ENCODE results near the gene MYOZ3. TPM values are rescaled to one million over a fixed set of nuclear protein-coding genes. Genes with fewer than 3 reads are reported as not detected.
A peak's percentile ranks its signal among the peaks of the same experiment; 100 is the strongest.

The MYOZ3 gene
- total and polyA plus RNA-seq, 5 donors from 2014 or later = 0.08 to 0.10 TPM; not detected in 3

DNA sequence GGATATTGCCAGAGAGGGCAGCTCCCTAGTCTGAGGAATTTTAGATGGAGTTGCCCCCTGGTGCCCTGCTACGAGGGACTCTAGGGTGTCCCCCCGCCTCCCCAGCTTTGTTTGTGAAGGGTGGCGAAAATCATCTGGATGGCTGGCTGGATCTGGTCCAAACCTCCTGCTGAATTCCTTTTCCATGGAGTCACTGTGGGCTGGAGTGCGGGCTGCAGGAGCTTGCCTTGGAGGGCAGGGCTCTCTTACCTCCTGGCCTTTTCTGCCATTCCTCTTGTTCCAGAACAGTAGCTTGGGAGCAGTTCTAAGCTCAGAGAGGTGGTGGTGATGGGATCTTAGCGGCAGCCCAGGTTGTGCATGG lies 18.5 kb upstream of the MYOZ3 start:
- H3K9me3 Mint-ChIP-seq = peaks cover 0 to 1% (median 0%) of the 10 kb centered on the region in 7 donors
- Histone ChIP-seq H3K4me1 (ENCODE audit: control insufficient read depth, insufficient read depth, low read length, poor library complexity, severe bottlenecking) (no peaks in the 10 kb centered on the region), H3K36me3 (ENCODE audit: control insufficient read depth, insufficient read depth, low read length) (no peaks in the 10 kb centered on the region), H3K9me3 (ENCODE audit: control insufficient read depth in 2 of 2, low read length in 2 of 2) (no peaks in the 10 kb centered on the region), H3K27me3 (ENCODE audit: control insufficient read depth, insufficient read depth, low read length) (no peaks in the 10 kb centered on the region), H3K27ac (ENCODE audit: insufficient read depth, low read length, poor library complexity, severe bottlenecking) (no peak overlapping the region), H3K4me3 (ENCODE audit: low read depth, low read length) (no peak overlapping the region)
- no peaks in the 10 kb centered on the region for H3K36me3 Mint-ChIP-seq
- H3K27me3 Mint-ChIP-seq = peaks cover 13% of the 10 kb centered on the region
- no peaks in the 10 kb centered on the region for H3K4me1 Mint-ChIP-seq
- no peak overlapping the region for H3K4me3 Mint-ChIP-seq
- DNase-seq (no peak), ATAC-seq (ENCODE audit: low read depth in 2 of 2) (no peak)
- no peak overlapping the region for H3K27ac Mint-ChIP-seq

DNA sequence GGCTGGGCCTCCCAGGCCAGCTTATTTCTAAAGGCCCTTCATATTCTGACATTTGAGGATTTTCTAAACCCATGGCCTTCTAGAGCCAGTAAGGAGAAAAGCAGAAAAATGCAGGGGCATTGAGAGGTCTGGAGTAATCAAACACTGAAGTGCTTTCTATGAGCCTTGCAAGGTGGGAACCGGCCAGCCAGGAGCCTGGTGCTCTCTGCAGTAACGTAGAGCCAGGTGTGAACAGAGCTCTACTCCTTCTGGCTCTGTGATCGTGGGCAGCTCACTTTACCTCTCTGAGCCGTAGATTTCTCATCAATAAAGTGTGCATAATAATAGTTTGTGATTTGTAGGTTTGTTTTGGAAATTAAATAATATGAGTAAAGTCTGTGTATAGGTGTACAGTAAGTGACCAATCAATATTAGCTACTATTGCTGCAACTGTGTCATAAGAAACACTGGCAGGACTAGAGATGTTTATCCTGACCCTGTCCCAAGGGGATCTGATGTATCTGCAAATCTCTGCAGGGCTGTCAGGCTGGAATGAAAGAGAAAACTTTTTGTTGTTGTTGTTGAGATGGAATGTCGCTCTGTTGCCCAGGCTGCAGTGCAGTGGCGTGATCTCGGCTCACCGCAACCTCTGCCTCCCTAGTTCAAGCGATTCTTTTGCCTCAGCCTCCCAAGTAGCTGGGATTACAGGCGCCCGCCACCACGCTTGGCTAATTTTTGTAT lies 17.9 kb upstream of the MYOZ3 start:
- no peaks in the 10 kb centered on the region for H3K4me1 ChIP-seq (ENCODE audit: control insufficient read depth, insufficient read depth, low read length, poor library complexity, severe bottlenecking)
- H3K9me3 ChIP-seq (ENCODE audit: control insufficient read depth in 2 of 2, low read length in 2 of 2) = no peaks in the 10 kb centered on the region
- no peaks in the 10 kb centered on the region for H3K36me3 Mint-ChIP-seq
- peaks cover 0 to 2% (median 0%) of the 10 kb centered on the region in 7 donors for H3K9me3 Mint-ChIP-seq
- no peaks in the 10 kb centered on the region for H3K36me3 ChIP-seq (ENCODE audit: control insufficient read depth, insufficient read depth, low read length)
- ATAC-seq (ENCODE audit: low read depth in 2 of 2) (no peak), DNase-seq (no peak)
- H3K4me3 Mint-ChIP-seq = no peak overlapping the region
- no peaks in the 10 kb centered on the region for H3K27me3 ChIP-seq (ENCODE audit: control insufficient read depth, insufficient read depth, low read length)
- H3K27ac ChIP-seq (ENCODE audit: insufficient read depth, low read length, poor library complexity, severe bottlenecking) = no peak overlapping the region
- H3K27me3 Mint-ChIP-seq = peaks cover 13% of the 10 kb centered on the region
- H3K27ac Mint-ChIP-seq = no peak overlapping the region
- H3K4me1 Mint-ChIP-seq = no peaks in the 10 kb centered on the region
- no peak overlapping the region for H3K4me3 ChIP-seq (ENCODE audit: low read depth, low read length)

GRCh38 chr5:150644058-150644457 lies 17.0 kb upstream of the MYOZ3 start:
- H3K4me1 ChIP-seq (ENCODE audit: control insufficient read depth, insufficient read depth, low read length, poor library complexity, severe bottlenecking) = no peaks in the 10 kb centered on the region
- H3K36me3 Mint-ChIP-seq = no peaks in the 10 kb centered on the region
- H3K27me3 ChIP-seq (ENCODE audit: control insufficient read depth, insufficient read depth, low read length) = no peaks in the 10 kb centered on the region
- peaks cover 0 to 2% (median 0%) of the 10 kb centered on the region in 7 donors for H3K9me3 Mint-ChIP-seq
- no peaks in the 10 kb centered on the region for H3K9me3 ChIP-seq (ENCODE audit: control insufficient read depth in 2 of 2, low read length in 2 of 2)
- no peak overlapping the region for H3K27ac Mint-ChIP-seq
- ATAC-seq (ENCODE audit: low read depth in 2 of 2) = no peak
- no peak overlapping the region for H3K4me3 Mint-ChIP-seq
- no peak overlapping the region for H3K4me3 ChIP-seq (ENCODE audit: low read depth, low read length)
- H3K36me3 ChIP-seq (ENCODE audit: control insufficient read depth, insufficient read depth, low read length) = no peaks in the 10 kb centered on the region
- no peak overlapping the region for H3K27ac ChIP-seq (ENCODE audit: insufficient read depth, low read length, poor library complexity, severe bottlenecking)
- no peaks in the 10 kb centered on the region for H3K4me1 Mint-ChIP-seq
- DNase-seq = no peak
- peaks cover 13% of the 10 kb centered on the region for H3K27me3 Mint-ChIP-seq

GRCh38 chr5:150644514-150644913 lies 16.5 kb upstream of the MYOZ3 start:
- DNase-seq (no peak), ATAC-seq (ENCODE audit: low read depth in 2 of 2) (no peak)
- H3K9me3 ChIP-seq (ENCODE audit: control insufficient read depth in 2 of 2, low read length in 2 of 2) = no peaks in the 10 kb centered on the region
- no peaks in the 10 kb centered on the region for H3K4me1 ChIP-seq (ENCODE audit: control insufficient read depth, insufficient read depth, low read length, poor library complexity, severe bottlenecking)
- no peak overlapping the region for H3K4me3 Mint-ChIP-seq
- peaks cover 13% of the 10 kb centered on the region for H3K27me3 Mint-ChIP-seq
- no peaks in the 10 kb centered on the region for H3K27me3 ChIP-seq (ENCODE audit: control insufficient read depth, insufficient read depth, low read length)
- no peak overlapping the region for H3K27ac Mint-ChIP-seq
- no peaks in the 10 kb centered on the region for H3K36me3 Mint-ChIP-seq
- H3K9me3 Mint-ChIP-seq = peaks cover 0 to 2% (median 0%) of the 10 kb centered on the region in 7 donors
- no peak overlapping the region for H3K4me3 ChIP-seq (ENCODE audit: low read depth, low read length)
- H3K27ac ChIP-seq (ENCODE audit: insufficient read depth, low read length, poor library complexity, severe bottlenecking) = no peak overlapping the region
- H3K36me3 ChIP-seq (ENCODE audit: control insufficient read depth, insufficient read depth, low read length) = no peaks in the 10 kb centered on the region
- no peaks in the 10 kb centered on the region for H3K4me1 Mint-ChIP-seq

GRCh38 chr5:150645070-150645700 lies 15.9 kb upstream of the MYOZ3 start:
- H3K27me3 ChIP-seq (ENCODE audit: control insufficient read depth, insufficient read depth, low read length) = no peaks in the 10 kb centered on the region

DNA sequence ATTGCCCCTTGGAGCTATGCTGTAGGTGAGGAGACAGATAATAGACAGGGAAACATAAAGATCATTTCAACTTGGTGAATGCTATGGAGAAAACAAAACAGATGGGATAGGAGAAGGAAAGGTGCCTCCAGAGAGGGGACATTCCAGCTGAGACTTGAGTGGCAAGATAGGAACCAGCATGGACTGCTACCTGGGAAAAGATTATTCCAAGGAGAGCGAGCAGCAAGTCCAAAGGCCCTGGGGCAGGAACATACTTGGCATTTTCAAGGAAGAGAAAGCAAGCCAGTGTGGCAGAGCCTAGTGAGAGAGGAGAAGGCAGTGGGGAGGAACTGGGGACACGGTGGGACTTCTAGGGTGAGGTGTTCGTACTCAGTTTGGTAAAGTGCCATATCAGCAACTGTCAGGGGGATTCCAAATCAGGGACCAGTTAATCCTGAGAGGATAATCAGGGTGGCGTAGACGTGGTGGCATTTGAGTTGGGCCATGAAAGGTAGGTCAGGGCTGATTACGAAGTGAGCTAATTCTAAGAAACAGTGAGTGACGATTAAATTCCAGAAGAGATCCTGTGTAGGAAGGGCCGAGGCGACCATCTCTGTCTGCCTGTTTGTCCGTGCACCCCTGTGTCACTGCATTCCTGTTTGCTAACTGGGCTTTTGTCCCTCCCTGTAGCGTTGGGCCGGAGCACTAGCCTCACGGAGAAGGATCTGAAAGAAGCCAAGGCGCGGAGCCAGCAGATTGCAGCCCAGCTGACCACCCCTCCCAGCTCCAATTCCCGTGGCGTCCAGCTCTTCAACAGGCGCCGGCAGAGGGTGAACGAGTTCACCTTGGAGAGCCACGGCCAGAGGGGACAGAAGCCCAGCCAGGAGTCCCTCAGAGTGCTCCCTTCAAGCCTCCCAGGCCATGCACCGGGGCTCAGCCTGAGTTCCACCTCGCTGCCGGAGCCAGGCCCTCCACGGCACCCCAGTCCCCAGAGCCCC lies 13.5 kb upstream of the MYOZ3 start:
- Mint-ChIP-seq H3K27ac (no peak overlapping the region), H3K27me3 (peaks cover 14% of the 10 kb centered on the region), H3K4me1 (no peaks in the 10 kb centered on the region), H3K9me3 (peaks cover 0 to 2% (median 0%) of the 10 kb centered on the region in 7 donors), H3K4me3 (no peak overlapping the region), H3K36me3 (no peaks in the 10 kb centered on the region)
- DNase-seq (no peak), ATAC-seq (ENCODE audit: low read depth in 2 of 2) (no peak)
- Histone ChIP-seq H3K4me3 (ENCODE audit: low read depth, low read length) (no peak overlapping the region), H3K36me3 (ENCODE audit: control insufficient read depth, insufficient read depth, low read length) (no peaks in the 10 kb centered on the region), H3K27me3 (ENCODE audit: control insufficient read depth, insufficient read depth, low read length) (no peaks in the 10 kb centered on the region), H3K27ac (ENCODE audit: insufficient read depth, low read length, poor library complexity, severe bottlenecking) (no peak overlapping the region), H3K9me3 (ENCODE audit: control insufficient read depth in 2 of 2, low read length in 2 of 2) (no peaks in the 10 kb centered on the region), H3K4me1 (ENCODE audit: control insufficient read depth, insufficient read depth, low read length, poor library complexity, severe bottlenecking) (no peaks in the 10 kb centered on the region)

More at GRCh38 chr5:150645070-150645700, 15.9 kb upstream of the MYOZ3 start:
- no peak for ATAC-seq (ENCODE audit: low read depth in 2 of 2)
- Mint-ChIP-seq H3K9me3 (peaks cover 0 to 2% (median 0%) of the 10 kb centered on the region in 7 donors), H3K36me3 (no peaks in the 10 kb centered on the region), H3K4me1 (no peaks in the 10 kb centered on the region), H3K27me3 (peaks cover 18% of the 10 kb centered on the region), H3K4me3 (no peak overlapping the region), H3K27ac (no peak overlapping the region)
- DNase-seq = no peak
- H3K4me1 ChIP-seq (ENCODE audit: control insufficient read depth, insufficient read depth, low read length, poor library complexity, severe bottlenecking) = no peaks in the 10 kb centered on the region
- no peaks in the 10 kb centered on the region for H3K9me3 ChIP-seq (ENCODE audit: control insufficient read depth in 2 of 2, low read length in 2 of 2)
- no peaks in the 10 kb centered on the region for H3K36me3 ChIP-seq (ENCODE audit: control insufficient read depth, insufficient read depth, low read length)
- H3K4me3 ChIP-seq (ENCODE audit: low read depth, low read length) = no peak overlapping the region
- no peak overlapping the region for H3K27ac ChIP-seq (ENCODE audit: insufficient read depth, low read length, poor library complexity, severe bottlenecking)

- Histone ChIP-seq H3K9me3 (ENCODE audit: control insufficient read depth in 2 of 2, low read length in 2 of 2) (no peaks in the 10 kb centered on the region), H3K4me3 (ENCODE audit: low read depth, low read length) (no peak overlapping the region), H3K4me1 (ENCODE audit: control insufficient read depth, insufficient read depth, low read length, poor library complexity, severe bottlenecking) (no peaks in the 10 kb centered on the region), H3K36me3 (ENCODE audit: control insufficient read depth, insufficient read depth, low read length) (no peaks in the 10 kb centered on the region), H3K27ac (ENCODE audit: insufficient read depth, low read length, poor library complexity, severe bottlenecking) (no peak overlapping the region), H3K27me3 (ENCODE audit: control insufficient read depth, insufficient read depth, low read length) (no peaks in the 10 kb centered on the region)
- DNase-seq (no peak), ATAC-seq (ENCODE audit: low read depth in 2 of 2) (no peak)
- H3K4me1 Mint-ChIP-seq = no peaks in the 10 kb centered on the region
- peak overlapping the region in 1 of 3 donors; percentile 89 for H3K27ac Mint-ChIP-seq
- H3K27me3 Mint-ChIP-seq = peaks cover 20% of the 10 kb centered on the region
- peaks cover 0 to 2% (median 0%) of the 10 kb centered on the region in 7 donors for H3K9me3 Mint-ChIP-seq
- no peaks in the 10 kb centered on the region for H3K36me3 Mint-ChIP-seq
- H3K4me3 Mint-ChIP-seq = no peak overlapping the region
Measured at GRCh38 chr5:150648294-150649107, 12.6 kb upstream of the MYOZ3 start.
